Fibroblast of pulmonary artery (primary cell): Measurements from ENCODE around the gene ZNF687.
A peak's percentile ranks its signal among the peaks of the same experiment; 100 is the strongest.

Source experiments
- DNase-seq: peaks from one replicate; pipeline ENCODE4 v3.0.0-alpha.2; 2010; ENCODE audit warnings: low read depth
- H3K4me3 ChIP-seq: replicated peaks from 2 replicates; pipeline ENCODE4 v1.5.1; 2011; ENCODE audit warnings: low read depth, mild to moderate bottlenecking, control low read depth, low read length, moderate library complexity
- TF ChIP-seq, protein P1 (sequence below): IDR thresholded peaks from 2 replicates; pipeline ENCODE4 v1.5.1; 2011; ENCODE audit warnings: mild to moderate bottlenecking, control low read depth, low read length, inconsistent platforms; ENCODE audit errors: missing control alignments

The ZNF687 gene

DNA sequence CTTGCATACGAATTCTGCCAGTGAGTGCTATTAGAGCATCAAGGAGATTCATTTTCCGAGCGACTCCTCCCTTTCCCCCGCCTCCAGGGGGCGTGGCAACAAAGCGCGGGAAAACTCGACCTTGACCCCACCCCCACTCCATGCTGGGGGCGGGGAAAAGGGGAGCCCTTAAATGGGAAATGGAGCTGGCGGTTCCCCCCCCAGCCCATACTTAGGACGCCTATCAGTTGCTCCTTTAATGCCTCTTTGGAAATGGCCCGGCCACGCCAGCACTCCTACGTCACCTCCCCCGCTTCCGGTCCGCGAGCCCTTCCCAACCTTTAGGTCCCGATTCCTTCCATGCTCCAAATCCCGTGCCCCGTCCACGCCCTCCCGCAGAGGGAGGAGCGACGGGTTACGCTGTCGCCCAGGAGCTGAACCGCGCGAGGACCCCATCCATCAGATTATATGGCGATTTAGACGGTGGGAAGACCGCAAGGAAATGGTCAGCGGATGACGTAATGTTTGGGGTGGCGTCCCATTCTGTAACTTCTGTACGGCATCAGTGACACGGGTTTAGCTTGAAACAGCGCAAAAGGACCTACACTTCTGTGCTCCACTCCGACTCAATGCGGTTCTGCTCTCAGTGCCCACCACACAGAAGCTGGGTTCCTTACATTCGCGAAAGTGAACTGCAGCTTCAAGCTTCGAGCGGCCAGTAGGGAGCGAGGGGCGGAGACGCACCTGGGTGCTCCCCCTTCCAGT is 702 bp upstream of the ZNF687 start:
- DNase-seq, result peak; percentile 98
- H3K4me3 ChIP-seq, result peak overlapping the region; percentile 97
- TF ChIP-seq, protein P1, sequence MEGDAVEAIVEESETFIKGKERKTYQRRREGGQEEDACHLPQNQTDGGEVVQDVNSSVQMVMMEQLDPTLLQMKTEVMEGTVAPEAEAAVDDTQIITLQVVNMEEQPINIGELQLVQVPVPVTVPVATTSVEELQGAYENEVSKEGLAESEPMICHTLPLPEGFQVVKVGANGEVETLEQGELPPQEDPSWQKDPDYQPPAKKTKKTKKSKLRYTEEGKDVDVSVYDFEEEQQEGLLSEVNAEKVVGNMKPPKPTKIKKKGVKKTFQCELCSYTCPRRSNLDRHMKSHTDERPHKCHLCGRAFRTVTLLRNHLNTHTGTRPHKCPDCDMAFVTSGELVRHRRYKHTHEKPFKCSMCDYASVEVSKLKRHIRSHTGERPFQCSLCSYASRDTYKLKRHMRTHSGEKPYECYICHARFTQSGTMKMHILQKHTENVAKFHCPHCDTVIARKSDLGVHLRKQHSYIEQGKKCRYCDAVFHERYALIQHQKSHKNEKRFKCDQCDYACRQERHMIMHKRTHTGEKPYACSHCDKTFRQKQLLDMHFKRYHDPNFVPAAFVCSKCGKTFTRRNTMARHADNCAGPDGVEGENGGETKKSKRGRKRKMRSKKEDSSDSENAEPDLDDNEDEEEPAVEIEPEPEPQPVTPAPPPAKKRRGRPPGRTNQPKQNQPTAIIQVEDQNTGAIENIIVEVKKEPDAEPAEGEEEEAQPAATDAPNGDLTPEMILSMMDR, result peak; percentile 2

DNA sequence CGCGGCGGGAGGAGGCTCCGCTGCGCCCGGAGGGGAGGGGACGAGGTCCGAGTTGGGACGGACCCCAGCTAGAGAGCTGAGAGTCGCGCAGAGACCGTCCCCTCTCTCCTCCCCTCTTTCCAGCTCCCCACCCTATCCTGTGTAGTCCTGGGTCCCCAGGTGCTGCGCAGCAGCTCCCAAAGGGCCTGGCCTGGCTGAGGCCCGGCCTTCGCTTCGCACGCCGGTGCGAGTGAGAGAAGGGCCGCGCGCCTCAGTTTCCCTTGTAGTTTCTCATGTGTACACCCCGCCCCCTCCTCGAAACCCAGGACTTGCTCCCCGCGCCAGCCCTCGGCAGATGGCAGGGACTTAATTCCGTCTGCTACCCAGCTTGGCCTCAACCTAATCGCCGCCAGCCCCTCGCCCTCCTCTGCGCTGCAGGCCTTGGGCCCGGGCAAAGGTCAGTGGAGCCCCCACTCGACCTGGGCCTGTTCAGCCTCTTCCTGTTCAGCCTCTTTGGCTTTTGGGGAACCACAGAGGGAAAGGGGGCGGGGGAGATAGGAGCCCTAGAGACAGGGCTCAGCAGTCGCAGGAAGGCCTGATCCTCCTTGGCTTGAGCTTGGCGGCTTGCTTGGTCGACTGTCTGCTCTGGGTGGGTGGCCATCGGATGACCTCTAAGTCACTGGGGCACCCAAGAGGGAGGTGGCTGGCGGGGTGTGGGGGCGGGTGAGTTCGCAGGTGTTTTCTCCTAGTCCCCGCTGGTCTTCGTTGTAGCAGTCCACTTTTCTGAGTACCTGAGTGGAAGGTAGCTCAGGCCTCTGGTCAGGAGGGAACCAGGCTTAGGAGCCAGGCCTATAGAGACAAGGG is 1.0 kb downstream of the ZNF687 start:
- TF ChIP-seq, protein P1, result no peak

DNA sequence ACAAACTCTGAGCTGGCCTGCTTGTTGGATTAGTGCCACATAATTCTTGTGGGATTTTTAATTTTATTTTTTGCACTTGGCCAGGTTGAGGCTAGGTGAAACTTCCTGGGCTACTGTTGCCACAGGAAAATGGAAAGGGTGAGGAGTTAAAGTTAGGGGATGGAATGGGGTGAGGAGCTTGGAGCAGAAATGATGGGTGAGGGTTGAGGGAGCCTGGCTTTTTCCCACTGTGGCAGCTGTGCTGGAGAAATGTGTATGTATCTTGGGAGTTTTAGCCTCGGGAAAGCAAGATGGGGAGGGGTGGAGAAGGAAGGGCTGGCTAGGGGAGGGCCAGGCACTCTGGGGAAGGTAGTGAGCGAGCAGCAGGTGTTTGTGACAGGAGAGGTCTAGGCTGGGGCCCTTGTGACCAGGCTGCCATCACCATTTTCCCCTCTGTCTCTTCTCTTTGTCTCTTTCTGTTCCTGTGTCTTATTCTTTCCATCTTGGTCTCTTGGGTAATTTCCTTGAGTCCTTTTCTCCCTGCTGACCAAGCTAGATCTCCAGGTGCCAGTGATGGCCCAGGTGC is 2.0 kb downstream of the ZNF687 start:
- H3K4me3 ChIP-seq, result peak overlapping the region; percentile 97
- no peak for DNase-seq
- TF ChIP-seq, protein P1, result no peak

More for the DNA sequence above, 1.0 kb downstream of the ZNF687 start:
- DNase-seq, result no peak
- peak overlapping the region; percentile 97 for H3K4me3 ChIP-seq

DNA sequence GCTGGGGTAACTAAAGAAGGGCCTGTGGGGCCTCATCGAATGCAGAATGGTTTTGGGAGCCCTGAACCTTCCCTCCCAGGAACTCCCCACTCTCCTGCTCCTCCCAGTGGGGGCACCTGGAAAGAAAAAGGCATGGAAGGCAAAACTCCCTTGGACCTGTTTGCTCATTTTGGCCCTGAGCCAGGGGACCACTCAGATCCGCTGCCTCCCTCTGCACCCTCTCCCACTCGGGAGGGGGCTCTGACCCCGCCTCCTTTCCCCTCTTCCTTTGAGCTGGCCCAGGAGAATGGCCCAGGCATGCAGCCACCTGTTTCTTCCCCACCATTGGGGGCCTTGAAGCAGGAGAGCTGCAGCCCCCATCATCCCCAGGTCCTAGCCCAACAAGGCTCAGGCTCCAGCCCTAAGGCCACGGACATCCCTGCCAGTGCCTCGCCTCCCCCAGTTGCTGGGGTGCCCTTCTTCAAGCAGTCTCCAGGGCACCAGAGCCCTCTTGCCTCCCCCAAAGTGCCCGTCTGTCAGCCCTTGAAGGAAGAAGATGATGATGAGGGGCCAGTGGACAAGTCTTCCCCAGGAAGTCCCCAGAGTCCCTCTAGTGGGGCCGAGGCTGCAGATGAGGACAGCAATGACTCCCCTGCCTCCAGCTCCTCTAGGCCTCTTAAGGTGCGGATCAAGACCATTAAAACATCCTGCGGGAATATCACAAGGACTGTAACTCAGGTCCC is 4.7 kb downstream of the ZNF687 start:
- DNase-seq, result no peak
- TF ChIP-seq, protein P1, result no peak
- no peak overlapping the region for H3K4me3 ChIP-seq

DNA sequence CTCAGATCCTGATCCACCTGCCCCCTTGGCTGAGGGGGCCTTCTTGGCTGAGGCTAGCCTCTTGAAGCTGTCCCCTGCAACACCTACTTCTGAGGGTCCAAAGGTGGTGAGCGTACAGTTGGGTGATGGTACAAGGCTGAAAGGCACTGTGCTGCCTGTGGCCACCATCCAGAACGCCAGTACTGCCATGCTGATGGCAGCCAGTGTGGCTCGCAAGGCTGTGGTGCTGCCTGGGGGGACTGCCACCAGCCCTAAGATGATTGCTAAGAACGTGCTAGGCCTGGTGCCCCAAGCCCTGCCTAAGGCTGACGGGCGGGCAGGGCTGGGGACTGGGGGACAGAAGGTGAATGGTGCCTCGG is 5.2 kb downstream of the ZNF687 start:
- no peak for DNase-seq
- no peak overlapping the region for H3K4me3 ChIP-seq
- TF ChIP-seq, protein P1, result no peak

DNA sequence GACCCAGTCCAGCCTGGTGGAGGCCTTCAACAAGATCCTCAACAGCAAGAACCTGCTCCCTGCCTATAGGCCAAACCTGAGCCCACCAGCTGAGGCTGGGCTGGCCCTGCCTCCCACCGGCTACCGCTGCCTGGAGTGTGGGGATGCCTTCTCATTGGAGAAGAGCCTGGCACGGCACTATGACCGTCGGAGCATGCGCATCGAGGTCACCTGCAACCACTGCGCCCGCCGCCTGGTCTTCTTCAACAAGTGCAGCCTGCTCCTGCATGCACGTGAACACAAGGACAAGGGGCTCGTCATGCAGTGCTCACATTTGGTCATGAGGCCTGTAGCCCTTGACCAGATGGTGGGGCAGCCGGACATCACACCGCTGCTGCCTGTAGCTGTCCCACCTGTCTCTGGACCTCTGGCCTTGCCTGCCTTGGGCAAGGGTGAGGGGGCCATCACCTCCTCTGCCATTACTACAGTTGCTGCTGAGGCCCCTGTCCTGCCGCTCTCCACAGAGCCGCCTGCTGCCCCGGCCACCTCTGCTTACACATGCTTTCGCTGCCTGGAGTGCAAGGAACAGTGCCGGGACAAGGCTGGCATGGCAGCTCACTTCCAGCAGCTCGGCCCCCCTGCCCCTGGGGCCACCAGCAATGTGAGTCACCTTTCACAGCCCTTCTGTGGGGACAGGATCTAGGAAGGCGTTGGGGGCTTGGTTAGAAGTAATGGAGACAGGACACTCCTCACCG is 5.8 kb downstream of the ZNF687 start:
- DNase-seq, result no peak
- H3K4me3 ChIP-seq, result no peak overlapping the region
- TF ChIP-seq, protein P1, result no peak
